ENCODE measurements around the gene MAD1L1. TPM values are rescaled to one million over a fixed set of nuclear protein-coding genes. Genes with fewer than 3 reads are reported as not detected.

The MAD1L1 gene
- total RNA-seq, 1 donor from 2014 or later = 56.2 TPM

- intact Hi-C loops (cut with micrococcal nuclease) = no loop called here
- Mint-ChIP-seq H3K4me1 (ENCODE audit: low read depth) (peaks cover 31% of the 10 kb centered on the region), H3K27me3 (ENCODE audit: insufficient read depth) (no peaks in the 10 kb centered on the region), H3K36me3 (ENCODE audit: low read depth) (peaks cover 31% of the 10 kb centered on the region), H3K27ac (no peak overlapping the region), H3K4me3 (no peak overlapping the region), H3K9me3 (peaks cover 23% of the 10 kb centered on the region)
- no peak for DNase-seq (ENCODE audit: low spot score)
Observed at GRCh38 chr7:1965579-1966294, 267.0 kb downstream of the MAD1L1 start.

DNA sequence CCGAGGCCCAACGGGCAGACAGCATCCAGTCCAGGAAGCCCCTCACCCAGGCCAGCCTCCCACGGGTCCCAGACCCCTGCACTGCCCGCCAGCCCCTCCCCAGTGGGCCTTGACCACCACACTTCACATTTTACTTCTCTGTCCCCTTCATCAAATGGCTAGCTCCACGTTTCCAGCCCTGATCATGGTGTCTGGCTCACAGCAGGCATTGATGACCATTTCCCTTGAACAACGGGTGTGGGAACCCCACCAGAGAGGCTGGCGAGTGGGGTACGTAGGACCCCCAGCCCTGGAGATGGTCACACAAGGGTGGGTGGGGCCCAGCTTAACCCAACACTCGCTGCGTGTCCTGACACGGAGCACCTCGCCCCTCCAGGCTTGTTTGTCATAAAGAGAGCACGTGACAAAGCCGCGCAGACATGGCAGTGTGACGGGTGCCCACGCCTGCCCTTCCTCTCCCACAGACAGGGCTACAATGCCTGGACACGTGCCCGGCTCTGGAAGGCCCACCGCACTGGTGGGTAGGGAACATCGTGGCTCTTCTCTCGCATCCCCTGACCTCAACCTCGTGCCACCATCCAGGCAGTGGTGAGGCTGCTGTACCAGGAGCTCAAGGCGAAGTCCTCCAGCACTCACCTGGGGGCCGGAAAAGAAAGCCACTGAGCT is 267.7 kb downstream of the MAD1L1 start:
- peaks cover 30% of the 10 kb centered on the region for H3K9me3 Mint-ChIP-seq
- H3K27me3 Mint-ChIP-seq (ENCODE audit: insufficient read depth) = peaks cover 3% of the 10 kb centered on the region
- peaks cover 30% of the 10 kb centered on the region for H3K4me1 Mint-ChIP-seq (ENCODE audit: low read depth)
- H3K27ac Mint-ChIP-seq = no peak overlapping the region
- DNase-seq (ENCODE audit: low spot score) = no peak
- intact Hi-C loops (cut with micrococcal nuclease) = no loop called here
- H3K36me3 Mint-ChIP-seq (ENCODE audit: low read depth) = peaks cover 35% of the 10 kb centered on the region
- H3K4me3 Mint-ChIP-seq = no peak overlapping the region

GRCh38 chr7:1964211-1964912 is 268.4 kb downstream of the MAD1L1 start:
- intact Hi-C loops (cut with micrococcal nuclease) = no loop called here
- peaks cover 5% of the 10 kb centered on the region for H3K27me3 Mint-ChIP-seq (ENCODE audit: insufficient read depth)
- H3K9me3 Mint-ChIP-seq = peaks cover 35% of the 10 kb centered on the region
- no peak overlapping the region for H3K27ac Mint-ChIP-seq
- DNase-seq (ENCODE audit: low spot score) = no peak
- peaks cover 23% of the 10 kb centered on the region for H3K4me1 Mint-ChIP-seq (ENCODE audit: low read depth)
- peaks cover 37% of the 10 kb centered on the region for H3K36me3 Mint-ChIP-seq (ENCODE audit: low read depth)
- no peak overlapping the region for H3K4me3 Mint-ChIP-seq

DNA sequence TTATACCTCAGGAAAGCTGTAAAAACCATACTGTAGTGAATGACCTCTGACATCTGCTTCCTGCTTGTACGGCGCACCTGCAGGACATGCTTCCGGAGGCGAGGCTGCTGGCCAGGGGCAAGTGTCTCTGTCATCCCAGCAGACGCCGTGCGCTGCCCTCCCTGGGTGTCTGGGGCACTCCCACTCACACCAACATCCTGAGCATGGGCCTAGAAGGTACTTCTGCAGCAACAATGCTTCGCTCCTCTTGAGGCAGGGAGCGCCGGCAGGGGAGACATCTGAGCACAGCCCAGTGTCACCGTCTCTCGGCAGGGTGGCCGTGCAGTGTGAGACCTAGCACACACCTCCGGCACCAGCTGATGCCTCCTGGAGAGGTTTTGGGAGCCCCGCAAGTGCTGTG is 269.2 kb downstream of the MAD1L1 start:
- Mint-ChIP-seq H3K27ac (no peak overlapping the region), H3K27me3 (ENCODE audit: insufficient read depth) (peaks cover 5% of the 10 kb centered on the region), H3K9me3 (peaks cover 41% of the 10 kb centered on the region), H3K4me3 (no peak overlapping the region), H3K36me3 (ENCODE audit: low read depth) (peaks cover 42% of the 10 kb centered on the region), H3K4me1 (ENCODE audit: low read depth) (peaks cover 21% of the 10 kb centered on the region)
- intact Hi-C loops (cut with micrococcal nuclease) = no loop called here
- DNase-seq (ENCODE audit: low spot score) = no peak

DNA sequence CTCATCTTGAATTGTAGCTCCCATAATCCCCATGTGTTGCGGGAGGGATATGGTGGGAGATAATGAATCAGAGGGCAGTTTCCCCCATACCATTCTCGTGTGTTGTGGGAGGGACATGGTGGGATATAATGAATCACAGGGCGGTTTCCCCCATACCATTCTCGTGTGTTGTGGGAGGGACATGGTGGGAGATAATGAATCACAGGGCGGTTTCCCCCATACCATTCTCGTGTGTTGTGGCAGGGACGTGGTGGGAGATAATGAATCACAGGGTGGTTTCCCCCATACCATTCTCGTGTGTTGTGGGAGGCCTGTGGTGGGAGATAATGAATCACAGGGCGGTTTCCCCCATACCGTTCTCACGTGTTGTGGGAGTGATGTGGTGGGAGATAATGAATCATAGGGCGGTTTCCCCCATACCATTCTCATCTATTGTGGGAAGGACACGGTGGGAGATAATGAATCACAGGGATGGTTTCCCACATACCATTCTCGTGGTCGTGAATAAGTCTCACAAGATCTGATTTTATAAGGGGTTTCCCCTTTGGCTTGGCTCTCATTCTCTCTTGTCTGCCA is 271.0 kb downstream of the MAD1L1 start:
- Mint-ChIP-seq H3K4me3 (no peak overlapping the region), H3K9me3 (peaks cover 45% of the 10 kb centered on the region), H3K27ac (peak overlapping the region; percentile 87), H3K27me3 (ENCODE audit: insufficient read depth) (peaks cover 5% of the 10 kb centered on the region), H3K36me3 (ENCODE audit: low read depth) (peaks cover 44% of the 10 kb centered on the region), H3K4me1 (ENCODE audit: low read depth) (peaks cover 14% of the 10 kb centered on the region)
- DNase-seq (ENCODE audit: low spot score) = peak; percentile 29
- intact Hi-C loops (cut with micrococcal nuclease) = loop anchor here (1.0 kb wide), 2 partner anchors 21 to 35 kb away; no protein-coding TSS in a partner anchor

DNA sequence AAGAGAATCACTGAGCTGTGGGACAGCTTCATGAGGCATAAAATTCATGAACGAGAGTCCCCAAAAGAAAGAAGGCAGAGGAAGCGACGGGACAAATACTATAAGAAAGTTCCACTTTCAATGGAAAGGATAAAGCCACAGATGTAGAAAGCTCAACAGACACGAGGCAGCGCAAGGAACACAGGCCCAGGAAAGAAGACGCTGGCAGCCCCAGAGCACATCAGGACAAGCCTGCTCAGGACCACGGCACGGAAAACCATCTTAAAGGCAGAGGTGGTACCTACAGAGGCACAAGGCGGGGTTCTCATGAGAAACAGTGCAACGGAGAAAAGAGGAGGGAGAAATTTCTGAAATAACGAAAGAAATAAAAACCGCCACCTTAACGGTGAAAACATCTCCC is 273.4 kb downstream of the MAD1L1 start:
- Mint-ChIP-seq H3K4me1 (ENCODE audit: low read depth) (peaks cover 14% of the 10 kb centered on the region), H3K4me3 (no peak overlapping the region), H3K27ac (peak overlapping the region; percentile 44), H3K27me3 (ENCODE audit: insufficient read depth) (peaks cover 5% of the 10 kb centered on the region), H3K9me3 (peaks cover 45% of the 10 kb centered on the region), H3K36me3 (ENCODE audit: low read depth) (peaks cover 41% of the 10 kb centered on the region)
- intact Hi-C loops (cut with micrococcal nuclease) = no loop called here
- no peak for DNase-seq (ENCODE audit: low spot score)

GRCh38 chr7:1957471-1958225 is 275.1 kb downstream of the MAD1L1 start:
- H3K4me1 Mint-ChIP-seq (ENCODE audit: low read depth) = peaks cover 14% of the 10 kb centered on the region
- peaks cover 5% of the 10 kb centered on the region for H3K27me3 Mint-ChIP-seq (ENCODE audit: insufficient read depth)
- intact Hi-C loops (cut with micrococcal nuclease) = no loop called here
- no peak overlapping the region for H3K4me3 Mint-ChIP-seq
- H3K27ac Mint-ChIP-seq = no peak overlapping the region
- no peak for DNase-seq (ENCODE audit: low spot score)
- H3K36me3 Mint-ChIP-seq (ENCODE audit: low read depth) = peaks cover 36% of the 10 kb centered on the region
- H3K9me3 Mint-ChIP-seq = peaks cover 40% of the 10 kb centered on the region

DNA sequence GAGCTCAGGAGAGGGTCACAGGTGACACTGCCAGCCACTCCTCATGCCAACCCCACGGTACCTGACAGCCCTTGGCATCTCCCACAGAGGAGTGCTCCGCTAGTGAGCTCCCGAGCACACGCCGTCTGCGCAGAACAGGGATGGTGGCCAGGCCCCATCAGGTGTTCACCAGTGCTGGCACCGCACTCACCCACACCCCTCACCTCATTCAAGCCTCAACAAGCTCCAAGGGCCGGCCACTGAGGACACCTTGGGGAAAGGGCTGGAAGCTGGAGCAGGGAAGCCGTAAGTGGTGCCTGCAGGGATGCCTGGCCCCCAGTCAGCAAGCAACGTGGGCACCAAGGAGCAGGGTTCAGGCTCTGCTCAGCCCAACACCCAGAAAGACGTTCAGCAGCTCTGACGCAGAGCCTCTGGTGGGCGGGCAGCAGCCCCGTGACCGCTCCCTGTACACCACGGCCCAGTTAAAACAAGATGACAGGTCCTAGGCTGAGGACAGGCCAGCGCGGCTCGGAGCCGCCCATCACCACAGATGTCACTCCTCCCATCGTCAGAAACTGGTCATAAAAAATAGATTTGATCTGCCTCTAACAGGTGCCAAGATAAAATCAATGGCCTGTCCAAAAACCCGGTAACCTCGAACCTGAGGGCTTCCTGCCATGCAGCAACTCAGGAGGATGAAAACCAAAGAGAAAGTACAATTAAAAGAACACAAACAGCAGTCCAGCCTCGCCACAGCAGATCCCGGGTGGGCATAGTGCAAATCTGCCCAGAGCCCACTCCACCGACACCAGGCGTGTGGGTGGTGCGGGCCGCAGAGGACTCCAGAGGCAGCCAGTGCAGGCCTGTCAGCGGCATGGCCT is 275.9 kb downstream of the MAD1L1 start:
- no peak overlapping the region for H3K4me3 Mint-ChIP-seq

DNA sequence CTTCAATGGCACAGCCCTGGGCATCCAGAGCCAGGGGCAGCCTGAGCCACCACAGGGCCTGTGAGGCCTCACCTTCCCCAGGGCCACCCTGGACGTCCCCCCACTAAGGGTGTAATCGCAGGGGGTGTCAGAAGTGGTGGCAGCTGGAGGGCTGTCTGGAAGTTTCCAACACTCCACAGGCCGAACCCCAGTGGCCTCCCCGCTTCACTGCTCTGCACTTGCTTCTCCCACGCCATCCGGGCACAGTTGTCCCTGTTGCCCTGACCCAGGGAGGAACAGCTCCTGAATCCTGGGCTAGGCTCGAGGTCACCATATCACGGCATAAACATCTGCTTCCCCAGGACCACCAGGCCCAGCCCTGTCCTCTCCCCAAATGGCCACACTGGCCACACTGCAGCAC is 276.6 kb downstream of the MAD1L1 start:
- H3K27ac Mint-ChIP-seq = no peak overlapping the region
- H3K36me3 Mint-ChIP-seq (ENCODE audit: low read depth) = peaks cover 29% of the 10 kb centered on the region
- DNase-seq (ENCODE audit: low spot score) = no peak

More for the DNA sequence above, 275.9 kb downstream of the MAD1L1 start:
- Mint-ChIP-seq H3K4me1 (ENCODE audit: low read depth) (peaks cover 9% of the 10 kb centered on the region), H3K36me3 (ENCODE audit: low read depth) (peaks cover 30% of the 10 kb centered on the region), H3K27ac (no peak overlapping the region), H3K9me3 (peaks cover 32% of the 10 kb centered on the region), H3K27me3 (ENCODE audit: insufficient read depth) (peaks cover 5% of the 10 kb centered on the region)
- intact Hi-C loops (cut with micrococcal nuclease) = no loop called here
- no peak for DNase-seq (ENCODE audit: low spot score)

DNA sequence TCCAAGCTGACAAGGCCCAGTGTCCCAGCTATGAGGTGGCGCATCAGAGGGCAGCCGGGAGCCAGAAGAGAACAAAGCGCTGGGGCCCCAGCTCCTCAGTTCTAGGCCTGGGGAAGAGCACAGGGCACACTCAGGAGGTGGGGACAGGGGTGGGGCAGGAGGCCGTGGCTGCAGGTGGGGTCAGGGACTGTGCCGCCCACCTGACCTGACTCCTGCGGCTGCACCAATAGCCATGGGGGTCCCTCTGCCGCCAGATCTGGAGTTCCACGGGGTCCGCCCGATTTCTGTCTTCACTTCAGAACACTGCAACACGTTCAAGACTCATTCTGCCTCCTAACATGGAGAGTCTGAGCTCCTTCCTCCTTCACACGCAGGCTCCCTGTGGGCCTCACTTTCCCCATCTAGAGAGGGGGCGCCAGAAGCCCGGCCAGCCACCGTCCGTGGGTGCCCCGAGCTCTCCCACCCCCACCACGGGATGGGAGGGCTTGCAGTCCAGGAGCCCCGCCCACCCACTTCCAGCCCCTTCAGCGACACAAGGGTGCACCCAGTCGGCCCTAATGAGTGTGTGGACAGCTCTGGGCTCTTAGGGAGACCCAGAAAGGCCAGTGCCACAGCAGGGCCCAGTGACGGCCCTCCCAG is 278.3 kb downstream of the MAD1L1 start:
- H3K4me1 Mint-ChIP-seq (ENCODE audit: low read depth) = peaks cover 8% of the 10 kb centered on the region
- no peaks in the 10 kb centered on the region for H3K27me3 Mint-ChIP-seq (ENCODE audit: insufficient read depth)
- H3K4me3 Mint-ChIP-seq = no peak overlapping the region
- intact Hi-C loops (cut with micrococcal nuclease) = no loop called here
- peaks cover 18% of the 10 kb centered on the region for H3K36me3 Mint-ChIP-seq (ENCODE audit: low read depth)
- H3K27ac Mint-ChIP-seq = no peak overlapping the region
- peaks cover 11% of the 10 kb centered on the region for H3K9me3 Mint-ChIP-seq
- no peak for DNase-seq (ENCODE audit: low spot score)

More for the DNA sequence above, 276.6 kb downstream of the MAD1L1 start:
- intact Hi-C loops (cut with micrococcal nuclease) = no loop called here
- no peak overlapping the region for H3K4me3 Mint-ChIP-seq
- H3K9me3 Mint-ChIP-seq = peaks cover 25% of the 10 kb centered on the region
- peaks cover 5% of the 10 kb centered on the region for H3K27me3 Mint-ChIP-seq (ENCODE audit: insufficient read depth)
- H3K4me1 Mint-ChIP-seq (ENCODE audit: low read depth) = peaks cover 9% of the 10 kb centered on the region
